Sigmoid colon (tissue), 7 donors: ENCODE results near the gene POLR3GL. TPM values are rescaled to one million over a fixed set of nuclear protein-coding genes. Genes with fewer than 3 reads are reported as not detected.

Experiments
- DNase-seq: peaks from one replicate; pipeline ENCODE4 v3.0.0-alpha.2; 2019
- H3K27ac ChIP-seq, 4 donors: fragments of 200-600 bp; sonication (generic); one replicate each; pipeline ENCODE4 v1.5.1; 2016 to 2019; ENCODE audit warnings: mild to moderate bottlenecking in 1 of 4
- H3K27me3 ChIP-seq, 3 donors: fragments of 200-600 bp; sonication (generic); one replicate each; pipeline ENCODE4 v1.5.1; 2019; ENCODE audit warnings: mild to moderate bottlenecking in 1 of 3
- H3K36me3 ChIP-seq, 4 donors: fragments of 200-600 bp; sonication (generic); one replicate each; pipeline ENCODE4 v1.5.1; 2016 to 2019
- H3K4me1 ChIP-seq, 4 donors: fragments of 200-600 bp; sonication (generic); one replicate each; pipeline ENCODE4 v1.5.1; 2017 to 2019
- H3K4me3 ChIP-seq, 4 donors: fragments of 200-600 bp; sonication (generic); one replicate each; pipeline ENCODE4 v1.5.1; 2017 to 2019; ENCODE audit warnings: mild to moderate bottlenecking in 2 of 4, moderate library complexity in 1 of 4
- H3K9me3 ChIP-seq, 4 donors: fragments of 200-600 bp in 3 of 4; sonication (generic) in 3 of 4; one replicate each; pipeline versions ENCODE4 v1.5.1 to v1.6.1; 2013 to 2019
- EP300 ChIP-seq, 4 donors: sonication (generic); formaldehyde crosslinking; IDR thresholded peaks; one replicate each; pipeline ENCODE4 v1.6.1; 2017; ENCODE audit warnings: antibody characterized with exemption in 4 of 4
- POLR2A ChIP-seq, 2 donors: fragments of 450-650 bp; IDR thresholded peaks; one replicate each; pipeline ENCODE4 v1.6.1; 2016; ENCODE audit warnings: antibody characterized with exemption in 2 of 2, mild to moderate bottlenecking in 2 of 2, moderate library complexity in 2 of 2
- POLR2AphosphoS5 ChIP-seq, 4 donors: sonication (generic); formaldehyde crosslinking; IDR thresholded peaks; one replicate each; pipeline ENCODE4 v1.6.1; 2017; ENCODE audit warnings: antibody characterized with exemption in 4 of 4
- WGBS, 2 donors: extraction: QIAGEN DNeasy Blood & Tissue Kit; methylation state at CpG; one replicate each; pipeline ENCODE4 v1.1.7; 2013; 5-methylcytosine and 5-hydroxymethylcytosine counted together
- intact Hi-C: fragments of 100-400 bp; cut with DNase I; formaldehyde crosslinking; loops from one replicate; pipeline ENCODE4 v1.15.1; 2023
- polyA plus RNA-seq, 3 donors: library from polyadenylated mRNA; stranded (reverse); fragments of 200-250 nt; gene quantifications; one replicate each; pipeline ENCODE4 v1.2.3, GENCODE V29; 2013
- total RNA-seq, 4 donors: library from RNA; depleted of rRNA; stranded (reverse); fragments of >200 nt; gene quantifications; one replicate each; pipeline ENCODE4 v1.1.0, GENCODE V29; 2016
- TF ChIP-seq, protein P1 (sequence below), 4 experiments: fragments of 450-650 bp in 3 of 4; fragments of 200-600 bp in 1 of 4; IDR thresholded peaks; one replicate each; pipeline ENCODE4 v1.5.1; 2016 to 2019; ENCODE audit warnings: antibody characterized with exemption in 4 of 4, mild to moderate bottlenecking in 3 of 4, moderate library complexity in 2 of 4
- donor health status: healthy with polysubstance abuse.
- donor health status: Bipolar disorder and iron deficiency.
- donor health status: healthy.

Gene POLR3GL
- total and polyA plus RNA-seq, 7 donors = 23.1 to 47.4 (median 32.8) TPM

DNA sequence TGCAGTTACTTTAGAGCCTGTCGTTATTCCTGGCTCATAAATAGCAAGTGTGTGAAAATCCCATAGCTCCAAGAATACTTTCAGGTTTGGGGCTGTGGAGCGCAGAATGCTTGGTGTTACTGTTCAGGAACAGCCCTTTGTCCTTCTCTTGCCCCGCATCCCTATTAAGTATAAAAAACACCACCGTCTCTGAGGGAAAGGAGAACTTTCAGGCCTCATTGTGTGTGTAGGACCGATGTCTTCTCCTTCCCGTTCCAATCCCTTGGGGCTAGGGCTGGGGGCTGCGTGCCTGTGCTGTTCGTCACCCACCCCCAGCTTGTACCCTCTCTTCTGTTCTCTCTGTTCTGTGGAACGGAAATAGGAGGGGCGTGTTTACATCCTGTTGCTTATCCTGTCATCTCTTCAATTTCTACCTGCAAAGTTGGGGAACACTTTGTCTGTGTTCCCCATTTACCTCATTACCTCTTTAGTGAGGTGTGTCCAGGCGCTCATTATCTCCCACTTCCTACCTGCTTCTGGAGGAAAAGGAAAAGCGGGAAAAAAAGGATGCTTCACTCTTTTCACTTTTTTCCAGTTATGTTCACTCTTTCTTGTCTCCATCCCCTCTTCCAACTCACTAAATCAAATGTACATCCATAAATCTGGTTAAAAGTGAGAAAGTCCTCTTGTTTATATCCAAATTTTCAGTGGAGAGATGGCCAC lies 32.7 kb downstream of the POLR3GL start:
- peak overlapping the region; percentile 72 to 93 (median 88) for H3K4me3 ChIP-seq
- TF ChIP-seq, protein P1, sequence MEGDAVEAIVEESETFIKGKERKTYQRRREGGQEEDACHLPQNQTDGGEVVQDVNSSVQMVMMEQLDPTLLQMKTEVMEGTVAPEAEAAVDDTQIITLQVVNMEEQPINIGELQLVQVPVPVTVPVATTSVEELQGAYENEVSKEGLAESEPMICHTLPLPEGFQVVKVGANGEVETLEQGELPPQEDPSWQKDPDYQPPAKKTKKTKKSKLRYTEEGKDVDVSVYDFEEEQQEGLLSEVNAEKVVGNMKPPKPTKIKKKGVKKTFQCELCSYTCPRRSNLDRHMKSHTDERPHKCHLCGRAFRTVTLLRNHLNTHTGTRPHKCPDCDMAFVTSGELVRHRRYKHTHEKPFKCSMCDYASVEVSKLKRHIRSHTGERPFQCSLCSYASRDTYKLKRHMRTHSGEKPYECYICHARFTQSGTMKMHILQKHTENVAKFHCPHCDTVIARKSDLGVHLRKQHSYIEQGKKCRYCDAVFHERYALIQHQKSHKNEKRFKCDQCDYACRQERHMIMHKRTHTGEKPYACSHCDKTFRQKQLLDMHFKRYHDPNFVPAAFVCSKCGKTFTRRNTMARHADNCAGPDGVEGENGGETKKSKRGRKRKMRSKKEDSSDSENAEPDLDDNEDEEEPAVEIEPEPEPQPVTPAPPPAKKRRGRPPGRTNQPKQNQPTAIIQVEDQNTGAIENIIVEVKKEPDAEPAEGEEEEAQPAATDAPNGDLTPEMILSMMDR (IDR thresholded peaks at IDR 0.05) = no peak
- TF ChIP-seq POLR2AphosphoS5 (IDR thresholded peaks at IDR 0.05) = peak in 2 of 4 donors; percentile 37 to 61
- no peak for TF ChIP-seq EP300 (IDR thresholded peaks at IDR 0.05)
- peaks cover 35 to 38% (median 36%) of the 10 kb centered on the region in 4 donors for H3K36me3 ChIP-seq
- 6 to 7% methylated on average over 12 of the region's 12 CpGs for WGBS, 2 donors
- intact Hi-C loops = loop anchor here (5.0 kb wide), 1 partner anchor 35 kb away; the partner anchor contains the start of genes ANKRD34A and POLR3GL
- peaks cover 0 to 48% (median 43%) of the 10 kb centered on the region in 4 donors for H3K4me1 ChIP-seq
- no peaks in the 10 kb centered on the region for H3K9me3 ChIP-seq
- peak overlapping the region; percentile 92 to 95 (median 94) for H3K27ac ChIP-seq
- H3K27me3 ChIP-seq = no peaks in the 10 kb centered on the region
- peak; percentile 80 for DNase-seq

- Histone ChIP-seq H3K27ac (peak overlapping the region; percentile 92 to 95 (median 94)), H3K27me3 (no peaks in the 10 kb centered on the region), H3K4me1 (peaks cover 0 to 43% (median 39%) of the 10 kb centered on the region in 4 donors), H3K9me3 (no peaks in the 10 kb centered on the region), H3K36me3 (peaks cover 30 to 34% (median 32%) of the 10 kb centered on the region in 4 donors), H3K4me3 (peak overlapping the region; percentile 72 to 93 (median 88))
- TF ChIP-seq POLR2A (IDR thresholded peaks at IDR 0.05) = no peak
- no peak for TF ChIP-seq EP300 (IDR thresholded peaks at IDR 0.05)
- no peak for TF ChIP-seq POLR2AphosphoS5 (IDR thresholded peaks at IDR 0.05)
- TF ChIP-seq, protein P1 (IDR thresholded peaks at IDR 0.05) = peak in 1 of 4 experiments; percentile 31
- 7 to 12% methylated on average over 3 of the region's 3 CpGs for WGBS, 2 donors
- DNase-seq = peak; percentile 53
- intact Hi-C loops = loop anchor here (5.0 kb wide), 1 partner anchor 35 kb away; the partner anchor contains the start of genes ANKRD34A and POLR3GL
Observed at GRCh38 chr1:145997718-145998023, 33.2 kb downstream of the POLR3GL start.

- intact Hi-C loops = loop anchor here (5.0 kb wide), 1 partner anchor 37 kb away; the partner anchor contains the start of genes ANKRD34A and POLR3GL
- WGBS, 2 donors = 10 to 32% methylated on average over 5 of the region's 5 CpGs
- H3K27me3 ChIP-seq = no peaks in the 10 kb centered on the region
- DNase-seq = peak; percentile 88
- peak overlapping the region; percentile 72 to 93 (median 88) for H3K4me3 ChIP-seq
- peaks cover 12 to 16% (median 14%) of the 10 kb centered on the region in 4 donors for H3K36me3 ChIP-seq
- peaks cover 0 to 36% (median 35%) of the 10 kb centered on the region in 4 donors for H3K4me1 ChIP-seq
- peak; percentile 77 to 88 (median 83) for TF ChIP-seq POLR2AphosphoS5 (IDR thresholded peaks at IDR 0.05)
- TF ChIP-seq, protein P1 (IDR thresholded peaks at IDR 0.05) = no peak
- peak in 1 of 2 donors; percentile 52 for TF ChIP-seq POLR2A (IDR thresholded peaks at IDR 0.05)
- peak in 2 of 4 donors; percentile 51 to 80 for TF ChIP-seq EP300 (IDR thresholded peaks at IDR 0.05)
- no peaks in the 10 kb centered on the region for H3K9me3 ChIP-seq
- H3K27ac ChIP-seq = peak overlapping the region; percentile 92 to 95 (median 94)
Observed at GRCh38 chr1:145999321-146000024, 35.0 kb downstream of the POLR3GL start.

- Histone ChIP-seq H3K27me3 (no peaks in the 10 kb centered on the region), H3K4me1 (peaks cover 0 to 55% (median 50%) of the 10 kb centered on the region in 4 donors), H3K36me3 (no peaks in the 10 kb centered on the region), H3K27ac (peak overlapping the region; percentile 51 to 94 (median 72)), H3K4me3 (no peak overlapping the region), H3K9me3 (no peaks in the 10 kb centered on the region)
- TF ChIP-seq EP300 (IDR thresholded peaks at IDR 0.05) = no peak
- TF ChIP-seq POLR2A (IDR thresholded peaks at IDR 0.05) = no peak
- TF ChIP-seq, protein P1 (IDR thresholded peaks at IDR 0.05) = no peak
- TF ChIP-seq POLR2AphosphoS5 (IDR thresholded peaks at IDR 0.05) = no peak
- intact Hi-C loops = no loop called here
- peak; percentile 59 for DNase-seq
- 92 to 93% methylated on average over 2 of the region's 2 CpGs for WGBS, 2 donors
Observed at GRCh38 chr1:146001709-146002108, 37.2 kb downstream of the POLR3GL start.
